Upper lobe of left lung (tissue), 6 donors: ENCODE data around the gene GNL1. TPM values are rescaled to one million over a fixed set of nuclear protein-coding genes. Genes with fewer than 3 reads are reported as not detected.
A peak's percentile ranks its signal among the peaks of the same experiment; 100 is the strongest.

Experiments
- ATAC-seq, 2 donors: fragments of 200-7000 bp; cut with Tn5 transposase; one replicate each; pipeline ENCODE4 v1.9.1; 2022; ENCODE audit warnings: mild to moderate bottlenecking in 2 of 2, moderate library complexity in 2 of 2; ENCODE audit not compliant: low FRiP score in 2 of 2
- DNase-seq, 2 donors: peaks; one replicate each; pipeline ENCODE4 v3.0.0-alpha.2; 2019 to 2020
- H3K27ac ChIP-seq, 4 donors: fragments of 200-600 bp; sonication (generic); one replicate each; pipeline ENCODE4 v1.5.1; 2016 to 2019
- H3K27me3 ChIP-seq, 4 donors: fragments of 200-600 bp; sonication (generic); one replicate each; pipeline ENCODE4 v1.5.1; 2017 to 2019
- H3K36me3 ChIP-seq, 4 donors: fragments of 200-600 bp; sonication (generic); one replicate each; pipeline ENCODE4 v1.5.1; 2016 to 2019
- H3K4me1 ChIP-seq, 4 donors: fragments of 200-600 bp; sonication (generic); one replicate each; pipeline ENCODE4 v1.5.1; 2018 to 2019
- H3K4me3 ChIP-seq, 4 donors: fragments of 200-600 bp; sonication (generic); one replicate each; pipeline ENCODE4 v1.5.1; 2017 to 2019; ENCODE audit warnings: mild to moderate bottlenecking in 2 of 4, moderate library complexity in 1 of 4
- H3K9me3 ChIP-seq, 4 donors: fragments of 200-600 bp; sonication (generic); one replicate each; pipeline ENCODE4 v1.5.1; 2018 to 2019
- POLR2AphosphoS5 ChIP-seq, 2 donors: sonication (generic); formaldehyde crosslinking; IDR thresholded peaks; one replicate each; pipeline ENCODE4 v1.5.1; 2017; ENCODE audit warnings: antibody characterized with exemption in 2 of 2
- WGBS, 2 donors: methylation state at CpG; one replicate each; pipeline ENCODE4 v1.1.5; 2017 to 2018; 5-methylcytosine and 5-hydroxymethylcytosine counted together
- small RNA-seq, 4 donors: library from RNA; depleted of rRNA; stranded (forward); fragments of <200 nt; gene quantifications; one replicate each; pipeline ENCODE3, GENCODE V24; 2016
- total RNA-seq, 6 donors: library from RNA; depleted of rRNA in 4 of 6; stranded (reverse); fragments of >200 nt in 4 of 6; gene quantifications; one replicate each; pipeline versions ENCODE4 v1.1.0 to v1.2.1, GENCODE V29; 2016 to 2021
- TF ChIP-seq, protein P1 (sequence below), 6 experiments: fragments of 450-650 bp in 4 of 6; fragments of 200-600 bp in 2 of 6; sonication (generic) in 2 of 6; IDR thresholded peaks; one replicate each; pipeline ENCODE4 v1.5.1; 2016 to 2019; ENCODE audit warnings: antibody characterized with exemption in 6 of 6
- donor health status: DM: no; HTN: no; CAD: no; lungs with moderate emphysema.
- donor health status: DM: no; HTN: yes; CAD: no; lungs with severe emphysema.

The GNL1 gene
- total RNA-seq, 6 donors from 2014 or later, result 30.4 to 60.6 (median 51.2) TPM

GRCh38 chr6:30491991-30492952 lies 64.0 kb downstream of the GNL1 start:
- Histone ChIP-seq H3K36me3 (peaks cover 28 to 44% (median 38%) of the 10 kb centered on the region in 4 donors), H3K4me3 (peak overlapping the region; percentile 73 to 90 (median 82)), H3K9me3 (no peaks in the 10 kb centered on the region), H3K4me1 (peaks cover 51 to 62% (median 54%) of the 10 kb centered on the region in 4 donors), H3K27ac (peak overlapping the region; percentile 98 to 100 (median 98)), H3K27me3 (no peaks in the 10 kb centered on the region)
- DNase-seq, result no peak
- TF ChIP-seq, protein P1, sequence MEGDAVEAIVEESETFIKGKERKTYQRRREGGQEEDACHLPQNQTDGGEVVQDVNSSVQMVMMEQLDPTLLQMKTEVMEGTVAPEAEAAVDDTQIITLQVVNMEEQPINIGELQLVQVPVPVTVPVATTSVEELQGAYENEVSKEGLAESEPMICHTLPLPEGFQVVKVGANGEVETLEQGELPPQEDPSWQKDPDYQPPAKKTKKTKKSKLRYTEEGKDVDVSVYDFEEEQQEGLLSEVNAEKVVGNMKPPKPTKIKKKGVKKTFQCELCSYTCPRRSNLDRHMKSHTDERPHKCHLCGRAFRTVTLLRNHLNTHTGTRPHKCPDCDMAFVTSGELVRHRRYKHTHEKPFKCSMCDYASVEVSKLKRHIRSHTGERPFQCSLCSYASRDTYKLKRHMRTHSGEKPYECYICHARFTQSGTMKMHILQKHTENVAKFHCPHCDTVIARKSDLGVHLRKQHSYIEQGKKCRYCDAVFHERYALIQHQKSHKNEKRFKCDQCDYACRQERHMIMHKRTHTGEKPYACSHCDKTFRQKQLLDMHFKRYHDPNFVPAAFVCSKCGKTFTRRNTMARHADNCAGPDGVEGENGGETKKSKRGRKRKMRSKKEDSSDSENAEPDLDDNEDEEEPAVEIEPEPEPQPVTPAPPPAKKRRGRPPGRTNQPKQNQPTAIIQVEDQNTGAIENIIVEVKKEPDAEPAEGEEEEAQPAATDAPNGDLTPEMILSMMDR (IDR thresholded peaks at IDR 0.05), result no peak
- peak in 1 of 2 donors; percentile 8 for TF ChIP-seq POLR2AphosphoS5 (IDR thresholded peaks at IDR 0.05)
- 63 to 64% methylated on average over 16 of the region's 16 CpGs for WGBS, 2 donors
- ATAC-seq, result no peak

Small RNAs within 50 kb of the gene (small RNA-seq; reads per million reads assigned to genes)
- gene MIR877, result 1.5 to 12.6 (median 6.1) reads per million in 4 donors

Other genes starting within 250 kb of the GNL1 start
- 10 to 100 TPM; 12.2 to 23.3 (median 16.2) TPM for gene TRIM39, start 229.6 kb downstream of the GNL1 start, total RNA-seq
- gene RPP21, start 211.3 kb downstream of the GNL1 start, total RNA-seq, result 10 to 100 TPM; 34.6 to 72.4 (median 45.5) TPM
- gene HLA-E, start 67.0 kb downstream of the GNL1 start, total RNA-seq, result 1,000 to 10,000 TPM in 2 of 6 donors, 100 to 1,000 TPM in 4; 553 to 1,296 (median 975) TPM
- 10 to 100 TPM in 1 of 6 donors, 1 to 10 TPM in 5; 6.0 to 13.6 (median 7.0) TPM for gene PRR3, start 806 bp upstream of the GNL1 start, total RNA-seq
- 10 to 100 TPM; 41.2 to 57.6 (median 52.9) TPM for gene ABCF1, start 15.0 kb upstream of the GNL1 start, total RNA-seq
- 10 to 100 TPM; 32.0 to 72.1 (median 50.7) TPM for gene PPP1R10, start 60.8 kb upstream of the GNL1 start, total RNA-seq
- 10 to 100 TPM; 23.0 to 62.5 (median 45.7) TPM for gene MRPS18B, start 61.4 kb upstream of the GNL1 start, total RNA-seq
- gene ATAT1, start 70.4 kb upstream of the GNL1 start, total RNA-seq, result 10 to 100 TPM in 1 of 6 donors, 1 to 10 TPM in 5; 3.1 to 36.7 (median 6.2) TPM
- gene C6orf136, start 90.6 kb upstream of the GNL1 start, total RNA-seq, result 10 to 100 TPM in 5 of 6 donors, 1 to 10 TPM in 1; 8.8 to 57.6 (median 15.2) TPM
- 10 to 100 TPM; 28.1 to 60.8 (median 31.8) TPM for gene DHX16, start 116.5 kb upstream of the GNL1 start, total RNA-seq
- 100 to 1,000 TPM in 1 of 6 donors, 10 to 100 TPM in 5; 23.5 to 103 (median 60.8) TPM for gene PPP1R18, start 130.2 kb upstream of the GNL1 start, total RNA-seq
- gene NRM, start 134.5 kb upstream of the GNL1 start, total RNA-seq, result 10 to 100 TPM in 1 of 6 donors, 1 to 10 TPM in 5; 3.3 to 13.4 (median 7.2) TPM
- gene MDC1, start 160.8 kb upstream of the GNL1 start, total RNA-seq, result 10 to 100 TPM; 13.5 to 33.5 (median 24.2) TPM
- 100 to 1,000 TPM in 4 of 6 donors, 10 to 100 TPM in 2; 71.2 to 347 (median 149) TPM for gene TUBB, start 163.9 kb upstream of the GNL1 start, total RNA-seq
- gene FLOT1, start 186.2 kb upstream of the GNL1 start, total RNA-seq, result 100 to 1,000 TPM; 133 to 212 (median 143) TPM
- 10 to 100 TPM in 4 of 6 donors, 1 to 10 TPM in 2; 4.2 to 61.1 (median 19.8) TPM for gene IER3, start 188.1 kb upstream of the GNL1 start, total RNA-seq